Spleen (tissue), 7 donors: ENCODE data around the gene FAM83E.

ENCODE experiments used
- POLR2A ChIP-seq, 3 donors: fragments of 450-650 bp; IDR thresholded peaks; one replicate each; pipeline ENCODE4 v1.5.1; 2017; ENCODE audit warnings: antibody characterized with exemption in 3 of 3, mild to moderate bottlenecking in 1 of 3
- POLR2AphosphoS5 ChIP-seq, 3 donors: sonication (generic); formaldehyde crosslinking; IDR thresholded peaks; one replicate each; pipeline ENCODE4 v1.5.1; 2017; ENCODE audit warnings: antibody characterized with exemption in 3 of 3
- TF ChIP-seq, protein P1 (sequence below), 11 experiments: fragments of 200-600 bp in 7 of 11; fragments of 450-650 bp in 4 of 11; sonication (generic) in 4 of 11; IDR thresholded peaks in 8 of 11; conservative IDR thresholded peaks in 3 of 11; 1 replicate in 7 of 11; 2 replicates in 4 of 11; pipeline versions ENCODE4 v1.4.0 to v1.8.0; 2016 to 2021; ENCODE audit warnings: antibody characterized with exemption in 11 of 11, inconsistent platforms in 4 of 11, mild to moderate bottlenecking in 1 of 11
- donor health status: DM: no; HTN: no; CAD: no; lungs with moderate emphysema.
- donor health status: DM: no; HTN: no; CAD: no.
- donor health status: DM: no; HTN: no; CAD: no.

- TF ChIP-seq, protein P1, sequence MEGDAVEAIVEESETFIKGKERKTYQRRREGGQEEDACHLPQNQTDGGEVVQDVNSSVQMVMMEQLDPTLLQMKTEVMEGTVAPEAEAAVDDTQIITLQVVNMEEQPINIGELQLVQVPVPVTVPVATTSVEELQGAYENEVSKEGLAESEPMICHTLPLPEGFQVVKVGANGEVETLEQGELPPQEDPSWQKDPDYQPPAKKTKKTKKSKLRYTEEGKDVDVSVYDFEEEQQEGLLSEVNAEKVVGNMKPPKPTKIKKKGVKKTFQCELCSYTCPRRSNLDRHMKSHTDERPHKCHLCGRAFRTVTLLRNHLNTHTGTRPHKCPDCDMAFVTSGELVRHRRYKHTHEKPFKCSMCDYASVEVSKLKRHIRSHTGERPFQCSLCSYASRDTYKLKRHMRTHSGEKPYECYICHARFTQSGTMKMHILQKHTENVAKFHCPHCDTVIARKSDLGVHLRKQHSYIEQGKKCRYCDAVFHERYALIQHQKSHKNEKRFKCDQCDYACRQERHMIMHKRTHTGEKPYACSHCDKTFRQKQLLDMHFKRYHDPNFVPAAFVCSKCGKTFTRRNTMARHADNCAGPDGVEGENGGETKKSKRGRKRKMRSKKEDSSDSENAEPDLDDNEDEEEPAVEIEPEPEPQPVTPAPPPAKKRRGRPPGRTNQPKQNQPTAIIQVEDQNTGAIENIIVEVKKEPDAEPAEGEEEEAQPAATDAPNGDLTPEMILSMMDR (IDR thresholded peaks at IDR 0.05 in 8 of 11, conservative IDR thresholded peaks at IDR 0.05 in 3 of 11): no peak
- TF ChIP-seq POLR2AphosphoS5 (IDR thresholded peaks at IDR 0.05) (no peak), POLR2A (IDR thresholded peaks at IDR 0.05) (no peak)
Observed at GRCh38 chr19:48639483-48640375, 24.9 kb upstream of the FAM83E start.
